Trophoblast cell (in vitro differentiated cells and primary cell): ENCODE results near the gene TACC2.

Experiments used
- DNase-seq, 2 donors: peaks; one replicate each; pipeline ENCODE4 v3.0.0-alpha.2; 2016
- H2AFZ ChIP-seq: 2 replicates; pipeline ENCODE4 v1.6.1; 2013; ENCODE audit warnings: low read length, moderate library complexity, mild to moderate bottlenecking; ENCODE audit not compliant: insufficient read depth, poor library complexity
- H2AK5ac ChIP-seq: 2 replicates; pipeline ENCODE4 v1.6.1; 2013; ENCODE audit warnings: mild to moderate bottlenecking, low read length
- H2BK120ac ChIP-seq: 2 replicates; pipeline ENCODE4 v1.6.1; 2013; ENCODE audit warnings: low read length, mild to moderate bottlenecking, moderate library complexity; ENCODE audit not compliant: insufficient read depth, poor library complexity
- H2BK12ac ChIP-seq: 2 replicates; pipeline ENCODE4 v1.6.1; 2013; ENCODE audit warnings: mild to moderate bottlenecking, low read length, moderate library complexity
- H2BK5ac ChIP-seq: 2 replicates; pipeline ENCODE4 v1.6.1; 2013; ENCODE audit warnings: low read length, low read depth, moderate library complexity, mild to moderate bottlenecking; ENCODE audit not compliant: poor library complexity
- H3K14ac ChIP-seq: 2 replicates; pipeline ENCODE4 v1.6.1; 2013; ENCODE audit warnings: mild to moderate bottlenecking, low read length
- H3K18ac ChIP-seq: 2 replicates; pipeline ENCODE4 v1.6.1; 2013; ENCODE audit warnings: mild to moderate bottlenecking, low read length
- H3K23ac ChIP-seq: 2 replicates; pipeline ENCODE4 v1.6.1; 2013; ENCODE audit warnings: low read length
- H3K27ac ChIP-seq: 2 replicates; pipeline ENCODE4 v1.5.1; 2013; ENCODE audit warnings: low read depth, mild to moderate bottlenecking, inconsistent platforms, low read length, moderate library complexity
- H3K27me3 ChIP-seq: 2 replicates; pipeline ENCODE4 v1.6.1; 2013; ENCODE audit warnings: inconsistent platforms, mild to moderate bottlenecking, low read length, moderate library complexity; ENCODE audit not compliant: insufficient read depth
- H3K36me3 ChIP-seq, 2 experiments: 1 replicate in 1 of 2; 2 replicates in 1 of 2; pipeline ENCODE4 v1.6.1; 2013; ENCODE audit warnings: low read length in 2 of 2, mild to moderate bottlenecking in 2 of 2, moderate library complexity in 1 of 2; ENCODE audit not compliant: insufficient read depth in 2 of 2, control insufficient read depth in 1 of 2
- H3K4ac ChIP-seq: 2 replicates; pipeline ENCODE4 v1.6.1; 2013; ENCODE audit warnings: low read depth, mild to moderate bottlenecking, low read length, moderate library complexity
- H3K4me1 ChIP-seq, 2 experiments: 1 replicate in 1 of 2; 2 replicates in 1 of 2; pipeline ENCODE4 v1.6.1; 2013; ENCODE audit warnings: low read length in 2 of 2, mild to moderate bottlenecking in 2 of 2, moderate library complexity in 1 of 2; ENCODE audit not compliant: insufficient read depth in 2 of 2, control insufficient read depth in 1 of 2
- H3K4me2 ChIP-seq: 2 replicates; pipeline ENCODE4 v1.6.1; 2013; ENCODE audit warnings: inconsistent platforms, mild to moderate bottlenecking, low read length, moderate library complexity
- H3K4me3 ChIP-seq: 2 replicates; pipeline ENCODE4 v1.5.1; 2013; ENCODE audit warnings: mild to moderate bottlenecking, low read depth, low read length, inconsistent platforms
- H3K79me1 ChIP-seq: one replicate; pipeline ENCODE4 v1.6.1; 2013; ENCODE audit warnings: low read length
- H3K79me2 ChIP-seq: 2 replicates; pipeline ENCODE4 v1.6.1; 2013; ENCODE audit warnings: low read length, mild to moderate bottlenecking; ENCODE audit not compliant: control insufficient read depth, insufficient read depth, poor library complexity
- H3K9ac ChIP-seq: 2 replicates; pipeline ENCODE4 v1.6.1; 2013; ENCODE audit warnings: mild to moderate bottlenecking, low read length
- H3K9me3 ChIP-seq: 2 replicates; pipeline ENCODE4 v1.6.1; 2013; ENCODE audit warnings: low read depth, mild to moderate bottlenecking, control low read depth, inconsistent platforms, low read length; ENCODE audit not compliant: insufficient read depth
- H4K12ac ChIP-seq: 2 replicates; pipeline ENCODE4 v1.6.1; 2013; ENCODE audit warnings: low read depth, mild to moderate bottlenecking, low read length, moderate library complexity
- H4K8ac ChIP-seq: 2 replicates; pipeline ENCODE4 v1.6.1; 2013; ENCODE audit warnings: low read depth, mild to moderate bottlenecking, low read length, moderate library complexity
- H4K91ac ChIP-seq: one replicate; pipeline ENCODE4 v1.6.1; 2013; ENCODE audit warnings: low read depth, mild to moderate bottlenecking, low read length, moderate library complexity
- WGBS: extraction: QIAGEN DNeasy Blood & Tissue Kit; methylation state at CpG from one replicate; pipeline ENCODE4 v1.1.7; 2013; ENCODE audit warnings: missing lambda C conversion rate; ENCODE audit not compliant: insufficient read length, insufficient coverage; ENCODE audit errors: extremely low coverage; 5-methylcytosine and 5-hydroxymethylcytosine counted together

TACC2 gene

DNA sequence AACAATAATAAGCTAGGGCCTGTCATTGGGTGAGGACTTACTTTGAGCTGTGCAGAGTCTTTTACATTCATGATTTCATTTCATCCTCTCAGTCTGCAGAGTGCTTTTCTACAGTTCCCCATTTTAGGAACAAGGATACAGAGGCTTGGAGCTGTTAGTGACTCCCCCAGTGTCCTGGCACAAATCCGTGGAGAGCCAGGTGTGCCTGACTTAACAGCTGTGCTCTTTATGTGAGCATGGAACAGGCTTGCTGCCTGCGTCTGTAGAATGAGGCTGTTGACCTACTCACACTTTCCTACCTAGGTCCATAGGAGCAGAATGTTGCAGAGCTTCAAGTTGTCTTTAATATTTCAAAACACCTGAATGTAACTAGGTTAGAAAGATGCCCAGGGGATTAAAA is 231.8 kb downstream of the TACC2 start:
- no peak overlapping the region for H3K18ac ChIP-seq
- no peak overlapping the region for H4K12ac ChIP-seq
- no peak overlapping the region for H4K8ac ChIP-seq
- no peak overlapping the region for H2BK12ac ChIP-seq
- no peaks in the 10 kb centered on the region for H3K4me1 ChIP-seq
- no peaks in the 10 kb centered on the region for H3K9me3 ChIP-seq
- H3K36me3 ChIP-seq, result peaks cover 7 to 13% of the 10 kb centered on the region in 2 experiments
- H2AFZ ChIP-seq, result no peak overlapping the region
- no peak overlapping the region for H3K14ac ChIP-seq
- no peak overlapping the region for H3K4ac ChIP-seq
- no peak overlapping the region for H2BK5ac ChIP-seq
- H3K27me3 ChIP-seq, result no peaks in the 10 kb centered on the region
- no peak overlapping the region for H3K4me3 ChIP-seq
- H3K79me1 ChIP-seq, result no peaks in the 10 kb centered on the region
- no peaks in the 10 kb centered on the region for H3K79me2 ChIP-seq
- no peak overlapping the region for H3K9ac ChIP-seq
- no peak overlapping the region for H3K23ac ChIP-seq
- no CpG with 5 or more reads among the region's 2 CpGs for WGBS
- H2BK120ac ChIP-seq, result no peak overlapping the region
- DNase-seq, result no peak
- no peak overlapping the region for H3K4me2 ChIP-seq
- H4K91ac ChIP-seq, result no peak overlapping the region
- H3K27ac ChIP-seq, result no peak overlapping the region
- no peak overlapping the region for H2AK5ac ChIP-seq

DNA sequence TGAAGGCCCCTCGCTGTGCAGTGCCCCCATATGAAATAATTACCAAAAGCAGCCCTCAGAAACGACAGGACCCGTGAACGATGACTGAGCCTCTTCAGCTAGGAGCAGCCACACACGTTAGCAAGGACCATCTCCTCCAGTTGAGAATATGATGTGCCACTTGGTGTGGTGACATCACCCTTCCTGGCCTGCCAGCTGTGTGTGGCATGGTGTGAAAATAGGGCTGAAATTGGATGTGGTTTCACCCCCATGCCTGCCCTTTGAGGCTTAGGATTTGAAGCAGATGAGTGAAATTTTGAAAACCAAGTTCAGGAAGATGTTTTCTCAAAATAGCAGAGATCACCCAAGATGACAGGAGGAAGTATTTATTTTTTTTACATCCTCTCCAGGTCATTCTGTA is 233.0 kb downstream of the TACC2 start:
- Histone ChIP-seq H3K23ac (no peak overlapping the region), H3K9me3 (no peaks in the 10 kb centered on the region), H3K27me3 (no peaks in the 10 kb centered on the region), H2BK5ac (no peak overlapping the region), H3K9ac (no peak overlapping the region), H2AK5ac (no peak overlapping the region), H3K36me3 (peaks cover 7 to 8% of the 10 kb centered on the region in 2 experiments), H4K8ac (no peak overlapping the region), H3K18ac (no peak overlapping the region), H3K14ac (no peak overlapping the region), H4K91ac (no peak overlapping the region), H3K4me1 (no peaks in the 10 kb centered on the region), H3K79me1 (no peaks in the 10 kb centered on the region), H2BK12ac (no peak overlapping the region), H2BK120ac (no peak overlapping the region), H2AFZ (no peak overlapping the region), H3K4me3 (no peak overlapping the region), H3K4ac (no peak overlapping the region), H3K27ac (no peak overlapping the region), H3K4me2 (no peak overlapping the region), H4K12ac (no peak overlapping the region), H3K79me2 (no peaks in the 10 kb centered on the region)
- WGBS, result no CpG with 5 or more reads among the region's 5 CpGs
- DNase-seq, result no peak

DNA sequence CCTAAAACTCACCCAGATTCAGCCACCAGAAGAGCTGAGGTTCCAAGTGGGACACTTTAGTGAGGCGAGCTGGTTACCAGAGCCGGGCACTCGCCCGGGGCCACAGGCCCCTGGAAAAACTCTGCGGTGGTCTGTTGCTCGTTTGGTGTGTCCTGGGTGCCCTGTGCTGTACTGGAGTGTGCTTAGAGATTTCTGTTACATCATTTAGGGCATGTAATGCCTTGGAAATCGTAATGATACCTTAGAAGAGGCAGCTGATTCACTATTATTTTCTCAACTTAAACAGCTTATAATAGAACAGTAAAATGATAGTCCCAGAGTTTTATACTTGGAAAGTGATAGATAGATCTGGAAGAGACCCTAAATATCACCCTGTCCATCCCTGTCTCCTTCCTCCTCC is 233.7 kb downstream of the TACC2 start:
- Histone ChIP-seq H3K36me3 (peaks cover 5 to 6% of the 10 kb centered on the region in 2 experiments), H3K27me3 (no peaks in the 10 kb centered on the region), H2BK5ac (no peak overlapping the region), H3K4me3 (no peak overlapping the region), H3K23ac (no peak overlapping the region), H2BK12ac (no peak overlapping the region), H3K79me1 (no peaks in the 10 kb centered on the region), H3K18ac (no peak overlapping the region), H3K79me2 (no peaks in the 10 kb centered on the region), H2AFZ (no peak overlapping the region), H4K12ac (no peak overlapping the region), H4K91ac (no peak overlapping the region), H3K9me3 (no peaks in the 10 kb centered on the region), H3K14ac (no peak overlapping the region), H3K4ac (no peak overlapping the region), H3K27ac (no peak overlapping the region), H2BK120ac (no peak overlapping the region), H3K4me1 (no peaks in the 10 kb centered on the region), H3K4me2 (no peak overlapping the region), H4K8ac (no peak overlapping the region), H3K9ac (peak overlapping the region; percentile 53), H2AK5ac (no peak overlapping the region)
- DNase-seq, result no peak
- no CpG with 5 or more reads among the region's 7 CpGs for WGBS

DNA sequence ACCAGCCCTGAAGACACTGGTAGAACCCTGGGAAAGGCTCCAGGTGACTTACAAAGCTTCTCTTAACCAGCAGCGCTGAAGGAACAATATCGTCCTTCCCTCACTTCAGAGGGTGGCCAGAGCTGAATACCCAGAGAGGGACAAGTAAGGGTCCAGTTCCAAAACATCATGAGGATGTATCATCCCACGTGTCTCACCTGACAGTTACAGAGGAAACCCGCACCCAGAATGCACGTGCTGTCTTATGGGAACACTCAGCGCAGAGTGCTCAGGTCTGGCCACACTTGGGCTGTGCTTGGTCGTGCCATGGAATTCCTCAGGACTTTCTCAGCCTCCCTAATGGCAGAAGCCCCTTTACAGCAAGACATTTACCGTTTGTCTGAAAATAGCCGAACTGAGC is 235.2 kb downstream of the TACC2 start:
- Histone ChIP-seq H3K9ac (no peak overlapping the region), H3K4me1 (no peaks in the 10 kb centered on the region), H3K27me3 (no peaks in the 10 kb centered on the region), H3K18ac (no peak overlapping the region), H3K4me3 (no peak overlapping the region), H3K9me3 (no peaks in the 10 kb centered on the region), H2AFZ (no peak overlapping the region), H3K27ac (no peak overlapping the region), H2BK5ac (no peak overlapping the region), H4K8ac (no peak overlapping the region), H4K12ac (no peak overlapping the region), H3K4ac (no peak overlapping the region), H4K91ac (no peak overlapping the region), H3K14ac (no peak overlapping the region), H3K36me3 (peaks cover 6 to 10% of the 10 kb centered on the region in 2 experiments), H2AK5ac (no peak overlapping the region), H3K4me2 (no peak overlapping the region), H3K23ac (no peak overlapping the region), H2BK120ac (no peak overlapping the region), H2BK12ac (no peak overlapping the region), H3K79me2 (no peaks in the 10 kb centered on the region), H3K79me1 (no peaks in the 10 kb centered on the region)
- DNase-seq, result no peak
- WGBS, result no CpG with 5 or more reads among the region's 9 CpGs
